GM19023 (cell line): Measurements from ENCODE around the gene SLC6A19.
"Not testable (repeated sequence)": the region's sequence is repeated elsewhere in the genome, so short reads cannot be mapped to it uniquely, and the experiment has no call there.

Experiments used
- ATAC-seq: cut with Tn5 transposase; IDR thresholded peaks from one replicate; pipeline ENCODE4 v1.9.1; 2021; ENCODE audit warnings: mild to moderate bottlenecking, moderate library complexity; ENCODE audit not compliant: unreplicated experiment

SLC6A19 gene

GRCh38 chr5:1220351-1220750, 19.0 kb downstream of the SLC6A19 start:
- no peak for ATAC-seq

DNA sequence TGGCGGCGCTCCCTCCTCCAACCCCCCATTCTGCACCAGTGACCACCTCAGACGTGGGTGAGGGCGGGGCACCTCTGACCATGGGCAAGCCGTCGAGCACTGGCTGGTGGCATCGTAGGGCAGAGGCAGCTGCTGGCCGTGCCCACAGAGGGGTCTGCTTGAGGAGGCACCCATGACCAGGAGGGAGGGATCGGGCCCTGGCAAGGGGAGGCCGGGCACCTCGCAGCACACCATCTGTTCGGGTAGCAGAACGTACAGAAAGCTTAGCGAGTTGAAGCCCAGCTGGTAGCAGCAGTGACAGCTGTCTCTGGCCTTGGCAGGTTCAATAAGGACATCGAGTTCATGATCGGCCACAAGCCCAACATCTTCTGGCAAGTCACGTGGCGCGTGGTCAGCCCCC, 19.4 kb downstream of the SLC6A19 start:
- ATAC-seq = no peak

- ATAC-seq = no peak
Measured at GRCh38 chr5:1221721-1222120, 20.3 kb downstream of the SLC6A19 start.

- no peak for ATAC-seq
Measured at GRCh38 chr5:1222147-1222546, 20.8 kb downstream of the SLC6A19 start.

GRCh38 chr5:1222621-1223277, 21.4 kb downstream of the SLC6A19 start:
- ATAC-seq = no peak

DNA sequence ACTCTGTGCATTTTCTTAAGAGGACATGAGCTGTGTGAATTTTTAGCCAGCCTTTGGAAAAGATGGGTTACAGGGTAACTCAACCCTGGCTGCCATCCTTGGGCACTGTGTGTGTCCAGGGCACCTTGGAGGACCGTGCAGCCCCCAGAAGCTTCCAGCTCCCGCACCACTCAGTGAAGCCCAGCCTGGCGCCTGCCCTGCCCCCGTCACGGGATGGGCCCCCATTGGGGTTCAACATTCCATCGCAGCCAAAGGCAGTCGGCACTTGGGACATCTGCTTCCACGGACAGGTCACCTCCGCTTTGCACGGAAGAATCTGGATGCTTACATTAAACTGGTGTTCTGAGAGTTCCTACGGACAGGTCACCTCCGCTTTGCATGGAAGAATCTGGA, 21.9 kb downstream of the SLC6A19 start:
- ATAC-seq = no peak

GRCh38 chr5:1224631-1225030, 23.2 kb downstream of the SLC6A19 start:
- no peak for ATAC-seq

DNA sequence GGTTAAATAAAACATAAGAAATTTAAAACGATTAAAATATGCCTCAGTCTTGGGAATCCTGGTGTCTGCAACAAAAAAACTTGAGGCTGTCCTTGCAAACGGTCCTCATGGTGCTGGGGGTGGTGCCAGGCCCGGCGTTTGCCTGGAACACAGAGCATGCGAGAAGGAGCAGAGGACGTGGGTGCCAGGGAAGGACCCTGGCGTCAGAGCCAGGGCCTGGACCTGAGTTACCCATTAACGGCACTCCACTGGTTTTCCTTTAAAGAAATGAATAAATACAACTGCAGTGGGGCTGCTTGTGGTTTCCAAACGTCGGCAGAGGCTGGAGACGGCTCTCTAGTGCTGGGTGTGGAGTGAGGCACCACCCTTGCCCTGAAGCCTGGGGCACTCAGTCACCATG, 23.7 kb downstream of the SLC6A19 start, which contains the start of gene SLC6A18:
TSS of gene SLC6A18 (plus strand) at position 301 of the 400 bp plus-strand sequence. CDS start at position 398, 97 bp downstream.
- ATAC-seq = no peak

DNA sequence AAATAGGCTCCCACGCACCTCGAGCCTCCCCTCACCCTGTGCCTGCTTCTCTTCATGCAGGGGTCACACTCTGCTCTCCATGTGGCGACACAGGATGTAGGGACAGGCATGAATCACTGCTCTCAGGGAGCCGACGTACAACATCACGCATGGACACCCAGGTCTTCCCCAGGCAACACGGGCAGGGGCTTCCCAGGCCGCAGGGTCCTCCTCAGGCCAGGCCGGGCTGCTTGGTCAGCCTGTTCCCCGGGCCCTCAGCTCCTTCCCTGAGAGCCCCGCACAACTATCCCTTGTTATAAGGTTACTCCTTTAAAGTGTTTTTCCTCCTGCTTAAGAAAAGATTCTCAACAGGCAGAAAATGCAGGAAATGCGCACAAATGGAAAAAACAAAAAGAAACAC, 24.8 kb downstream of the SLC6A19 start:
- no peak for ATAC-seq

- no peak for ATAC-seq
Measured at GRCh38 chr5:1226839-1227581, 25.6 kb downstream of the SLC6A19 start.

- ATAC-seq = no peak
Measured at GRCh38 chr5:1227667-1228066, 26.3 kb downstream of the SLC6A19 start.

GRCh38 chr5:1228120-1228519, 26.7 kb downstream of the SLC6A19 start:
- no peak for ATAC-seq

- not testable (repeated sequence) for ATAC-seq
Measured at GRCh38 chr5:1229023-1229422, 27.6 kb downstream of the SLC6A19 start.

- no peak for ATAC-seq
Measured at GRCh38 chr5:1229822-1230221, 28.4 kb downstream of the SLC6A19 start.

GRCh38 chr5:1230551-1230950, 29.2 kb downstream of the SLC6A19 start:
- ATAC-seq = no peak

GRCh38 chr5:1231354-1231905, 30.0 kb downstream of the SLC6A19 start:
- ATAC-seq = no peak

DNA sequence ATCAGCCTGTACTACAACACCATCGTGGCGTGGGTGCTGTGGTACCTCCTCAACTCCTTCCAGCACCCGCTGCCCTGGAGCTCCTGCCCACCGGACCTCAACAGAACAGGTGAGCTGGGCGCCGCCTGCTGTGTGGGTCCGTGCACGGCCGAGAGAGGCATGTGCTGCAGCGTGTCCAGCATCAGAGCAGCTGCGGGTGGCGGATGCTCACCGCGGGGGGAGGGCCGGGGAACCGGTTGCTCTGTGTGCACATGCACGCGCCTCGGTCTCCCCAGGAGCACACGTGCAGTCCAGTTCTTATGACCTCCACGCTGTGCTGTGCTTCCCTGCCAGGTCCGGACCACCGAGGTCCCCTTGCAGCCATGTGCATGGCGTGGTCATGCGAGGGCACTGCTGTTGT, 31.4 kb downstream of the SLC6A19 start:
- ATAC-seq = no peak

DNA sequence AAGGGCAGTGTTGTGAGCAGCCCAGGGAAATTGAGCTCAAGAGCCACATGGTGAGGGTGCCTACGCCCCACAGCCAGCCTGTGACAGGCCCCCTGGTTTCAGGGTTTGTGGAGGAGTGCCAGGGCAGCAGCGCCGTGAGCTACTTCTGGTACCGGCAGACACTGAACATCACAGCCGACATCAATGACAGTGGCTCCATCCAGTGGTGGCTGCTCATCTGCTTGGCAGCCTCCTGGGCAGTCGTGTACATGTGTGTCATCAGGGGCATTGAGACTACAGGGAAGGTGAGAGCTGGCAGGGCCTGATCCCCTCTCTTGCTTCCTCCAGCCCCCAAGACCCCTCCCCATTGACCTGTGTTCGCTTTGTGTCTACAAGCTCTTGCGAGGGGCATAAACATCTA, 34.0 kb downstream of the SLC6A19 start:
- ATAC-seq = no peak

DNA sequence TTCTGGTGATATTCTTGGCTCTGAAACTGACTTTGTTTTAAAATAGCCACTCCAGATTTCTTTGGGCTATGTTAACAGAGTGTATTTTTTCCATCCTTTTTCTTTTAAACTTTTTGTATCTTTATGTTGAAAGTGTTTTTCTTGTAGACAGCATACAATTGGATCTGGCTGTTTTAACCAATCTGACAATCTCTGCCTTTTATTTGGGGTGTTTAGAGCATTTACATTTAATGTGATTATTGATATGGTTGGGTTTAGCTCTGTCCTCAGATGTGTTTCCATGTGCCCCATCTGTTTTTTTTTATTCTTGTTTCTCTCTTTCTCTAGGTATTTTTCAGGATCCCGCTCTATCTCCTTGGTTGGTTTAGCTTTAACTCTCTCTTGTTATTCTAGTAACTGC, 34.4 kb downstream of the SLC6A19 start:
- ATAC-seq = no peak

- ATAC-seq = no peak
Measured at GRCh38 chr5:1239505-1240251, 38.3 kb downstream of the SLC6A19 start.

DNA sequence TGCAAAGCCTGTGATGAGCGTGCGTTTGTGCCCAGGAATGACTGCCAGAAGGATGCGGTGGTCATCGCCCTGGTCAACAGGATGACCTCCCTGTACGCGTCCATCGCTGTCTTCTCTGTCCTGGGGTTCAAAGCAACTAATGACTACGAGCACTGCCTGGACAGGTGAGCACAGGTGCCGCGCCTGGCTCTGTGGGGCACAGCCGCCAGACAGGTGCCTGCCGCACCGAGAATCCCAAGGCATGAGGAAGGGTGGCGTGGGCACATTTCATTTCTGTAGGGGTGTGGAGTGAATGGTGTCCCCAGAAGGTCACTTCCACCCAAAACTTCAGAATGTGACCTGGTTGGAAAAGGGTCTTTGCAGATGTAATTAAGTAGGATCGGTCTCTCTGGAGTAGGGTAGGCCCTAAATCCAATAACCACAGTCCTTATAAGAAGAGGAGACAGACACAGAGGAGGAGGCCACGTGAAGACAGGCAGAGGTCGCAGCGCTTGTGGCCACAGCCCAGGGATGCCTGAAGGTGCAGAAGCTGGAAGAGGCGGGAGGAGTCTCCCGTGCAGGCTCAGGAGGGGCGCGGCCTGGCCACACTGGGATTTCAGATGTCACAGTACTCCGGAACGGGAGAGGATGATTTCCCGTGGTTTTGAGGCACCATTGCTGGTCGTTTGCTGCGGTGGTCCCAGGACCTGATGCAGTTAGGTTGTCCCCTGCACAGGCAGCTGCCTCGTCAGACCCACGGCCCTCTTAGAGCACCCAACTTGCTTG, 39.3 kb downstream of the SLC6A19 start:
- ATAC-seq = no peak
